ENCODE measurements around the gene XPO6. TPM values are rescaled to one million over a fixed set of nuclear protein-coding genes. Genes with fewer than 3 reads are reported as not detected.
A peak's percentile ranks its signal among the peaks of the same experiment; 100 is the strongest.

The XPO6 gene
- polyA plus RNA-seq, 6 donors from 2014 or later, result 34.0 to 59.1 (median 56.1) TPM

GRCh38 chr16:28084209-28084608 is 127.6 kb downstream of the XPO6 start:
- Mint-ChIP-seq H3K27me3 (no peaks in the 10 kb centered on the region), H3K4me3 (no peak overlapping the region), H3K9me3 (no peaks in the 10 kb centered on the region), H3K4me1 (peaks cover 1 to 2% (median 2%) of the 10 kb centered on the region in 3 donors), H3K27ac (no peak overlapping the region), H3K36me3 (no peaks in the 10 kb centered on the region)
- DNase-seq (no peak), ATAC-seq (ENCODE audit: low read depth in 2 of 2) (no peak)

GRCh38 chr16:28082624-28083023 is 129.1 kb downstream of the XPO6 start:
- Mint-ChIP-seq H3K27me3 (no peaks in the 10 kb centered on the region), H3K27ac (no peak overlapping the region), H3K36me3 (no peaks in the 10 kb centered on the region), H3K4me3 (no peak overlapping the region), H3K4me1 (no peaks in the 10 kb centered on the region), H3K9me3 (no peaks in the 10 kb centered on the region)
- DNase-seq (no peak), ATAC-seq (ENCODE audit: low read depth in 2 of 2) (no peak)

- no peak for ATAC-seq (ENCODE audit: low read depth in 2 of 2)
Observed at GRCh38 chr16:28081391-28081968, 130.3 kb downstream of the XPO6 start.

GRCh38 chr16:28078261-28078660 is 133.5 kb downstream of the XPO6 start:
- no peak for DNase-seq
- no peaks in the 10 kb centered on the region for H3K4me1 Mint-ChIP-seq
- no peak for ATAC-seq (ENCODE audit: low read depth in 2 of 2)
- no peaks in the 10 kb centered on the region for H3K9me3 Mint-ChIP-seq
- no peaks in the 10 kb centered on the region for H3K36me3 Mint-ChIP-seq
- H3K4me3 Mint-ChIP-seq, result no peak overlapping the region
- H3K27ac Mint-ChIP-seq, result no peak overlapping the region
- H3K27me3 Mint-ChIP-seq, result peaks cover 0 to 7% (median 0%) of the 10 kb centered on the region in 3 donors

More at GRCh38 chr16:28081391-28081968, 130.3 kb downstream of the XPO6 start:
- Mint-ChIP-seq H3K4me3 (no peak overlapping the region), H3K36me3 (no peaks in the 10 kb centered on the region), H3K27ac (no peak overlapping the region), H3K27me3 (no peaks in the 10 kb centered on the region), H3K4me1 (no peaks in the 10 kb centered on the region), H3K9me3 (no peaks in the 10 kb centered on the region)
- no peak for DNase-seq

GRCh38 chr16:28073836-28074235 is 137.9 kb downstream of the XPO6 start:
- no peak overlapping the region for H3K27ac Mint-ChIP-seq
- DNase-seq (no peak), ATAC-seq (ENCODE audit: low read depth in 2 of 2) (no peak)
- H3K4me1 Mint-ChIP-seq, result peaks cover 0 to 3% (median 0%) of the 10 kb centered on the region in 3 donors
- peaks cover 0 to 7% (median 1%) of the 10 kb centered on the region in 7 donors for H3K9me3 Mint-ChIP-seq
- peaks cover 0 to 13% (median 4%) of the 10 kb centered on the region in 3 donors for H3K27me3 Mint-ChIP-seq
- H3K36me3 Mint-ChIP-seq, result no peaks in the 10 kb centered on the region
- no peak overlapping the region for H3K4me3 Mint-ChIP-seq

- Mint-ChIP-seq H3K27ac (no peak overlapping the region), H3K4me3 (no peak overlapping the region), H3K4me1 (peaks cover 0 to 3% (median 0%) of the 10 kb centered on the region in 3 donors), H3K36me3 (no peaks in the 10 kb centered on the region), H3K9me3 (peaks cover 0 to 7% (median 1%) of the 10 kb centered on the region in 7 donors), H3K27me3 (peaks cover 4 to 20% (median 8%) of the 10 kb centered on the region in 3 donors)
- no peak for DNase-seq
- ATAC-seq (ENCODE audit: low read depth in 2 of 2), result no peak
Observed at GRCh38 chr16:28072087-28072486, 139.7 kb downstream of the XPO6 start.

- Mint-ChIP-seq H3K27ac (peak overlapping the region in 1 of 6 donors; percentile 37), H3K27me3 (peaks cover 10 to 27% (median 22%) of the 10 kb centered on the region in 3 donors), H3K36me3 (no peaks in the 10 kb centered on the region), H3K9me3 (peaks cover 0 to 7% (median 1%) of the 10 kb centered on the region in 7 donors), H3K4me1 (peaks cover 0 to 3% (median 1%) of the 10 kb centered on the region in 3 donors), H3K4me3 (no peak overlapping the region)
- ATAC-seq (ENCODE audit: low read depth in 2 of 2), result no peak
- no peak for DNase-seq
Observed at GRCh38 chr16:28069971-28070794, 141.6 kb downstream of the XPO6 start.

- H3K4me3 Mint-ChIP-seq, result peak overlapping the region in 1 of 8 donors; percentile 53
- DNase-seq, result no peak
- H3K9me3 Mint-ChIP-seq, result peaks cover 0 to 7% (median 1%) of the 10 kb centered on the region in 7 donors
- peaks cover 16 to 38% (median 30%) of the 10 kb centered on the region in 3 donors for H3K27me3 Mint-ChIP-seq
- no peak for ATAC-seq (ENCODE audit: low read depth in 2 of 2)
- peaks cover 0 to 3% (median 1%) of the 10 kb centered on the region in 3 donors for H3K4me1 Mint-ChIP-seq
- H3K36me3 Mint-ChIP-seq, result no peaks in the 10 kb centered on the region
- H3K27ac Mint-ChIP-seq, result peak overlapping the region in 1 of 6 donors; percentile 9
Observed at GRCh38 chr16:28068976-28069375, 142.8 kb downstream of the XPO6 start.

GRCh38 chr16:28067604-28068379 is 144.0 kb downstream of the XPO6 start:
- Mint-ChIP-seq H3K4me3 (no peak overlapping the region), H3K27ac (peak overlapping the region in 1 of 6 donors; percentile 69), H3K4me1 (peaks cover 0 to 3% (median 1%) of the 10 kb centered on the region in 3 donors), H3K27me3 (peaks cover 16 to 38% (median 30%) of the 10 kb centered on the region in 3 donors), H3K9me3 (peaks cover 0 to 3% (median 0%) of the 10 kb centered on the region in 7 donors), H3K36me3 (no peaks in the 10 kb centered on the region)
- no peak for DNase-seq
- no peak for ATAC-seq (ENCODE audit: low read depth in 2 of 2)

- no peaks in the 10 kb centered on the region for H3K36me3 Mint-ChIP-seq
- DNase-seq (no peak), ATAC-seq (ENCODE audit: low read depth in 2 of 2) (no peak)
- peaks cover 0 to 1% (median 0%) of the 10 kb centered on the region in 3 donors for H3K4me1 Mint-ChIP-seq
- no peaks in the 10 kb centered on the region for H3K9me3 Mint-ChIP-seq
- H3K4me3 Mint-ChIP-seq, result peak overlapping the region in 2 of 8 donors; percentile 14 to 30
- H3K27ac Mint-ChIP-seq, result peak overlapping the region in 1 of 6 donors; percentile 3
- peaks cover 30 to 60% (median 58%) of the 10 kb centered on the region in 3 donors for H3K27me3 Mint-ChIP-seq
Observed at GRCh38 chr16:28064706-28065249, 147.0 kb downstream of the XPO6 start.

GRCh38 chr16:28064150-28064549 is 147.6 kb downstream of the XPO6 start:
- H3K4me1 Mint-ChIP-seq, result peaks cover 0 to 3% (median 0%) of the 10 kb centered on the region in 3 donors
- H3K4me3 Mint-ChIP-seq, result peak overlapping the region in 1 of 8 donors; percentile 15
- ATAC-seq (ENCODE audit: low read depth in 2 of 2) (no peak), DNase-seq (no peak)
- H3K27ac Mint-ChIP-seq, result no peak overlapping the region
- no peaks in the 10 kb centered on the region for H3K9me3 Mint-ChIP-seq
- H3K27me3 Mint-ChIP-seq, result peaks cover 34 to 66% (median 64%) of the 10 kb centered on the region in 3 donors
- no peaks in the 10 kb centered on the region for H3K36me3 Mint-ChIP-seq

GRCh38 chr16:28063591-28064061 is 148.1 kb downstream of the XPO6 start, which contains the start of gene GSG1L:
TSS of gene GSG1L (minus strand) at chr16:28063714. CDS start at chr16:28063424, 290 bp downstream.
- Mint-ChIP-seq H3K27me3 (peaks cover 34 to 71% (median 69%) of the 10 kb centered on the region in 3 donors), H3K9me3 (no peaks in the 10 kb centered on the region), H3K27ac (no peak within 1 kb of the TSS), H3K4me1 (peaks cover 0 to 3% (median 0%) of the 10 kb centered on the region in 3 donors), H3K36me3 (no peaks in the 10 kb centered on the region), H3K4me3 (peak within 1 kb of the TSS in 4 of 8 donors; percentile 30 to 44 (median 34))
- no peak for DNase-seq
- no peak for ATAC-seq (ENCODE audit: low read depth in 2 of 2)

Data from naive B cell (primary cell).